BE2C (cell line): Measurements from ENCODE around the gene SH2D7.
A peak's percentile ranks its signal among the peaks of the same experiment; 100 is the strongest.

Source experiments
- DNase-seq: peaks from one replicate; pipeline ENCODE4 v3.0.0-alpha.2; 2020
- H3K27me3 ChIP-seq: fragments of 250-450 bp; sonication (Bioruptor Pico); 2 replicates; pipeline ENCODE4 v1.5.1; 2020; ENCODE audit warnings: mild to moderate bottlenecking
- H3K36me3 ChIP-seq: fragments of 250-450 bp; sonication (Bioruptor Pico); 2 replicates; pipeline ENCODE4 v1.5.1; 2020; ENCODE audit warnings: mild to moderate bottlenecking
- H3K4me1 ChIP-seq: fragments of 250-450 bp; sonication (Bioruptor Pico); 2 replicates; pipeline ENCODE4 v1.5.1; 2020
- H3K4me3 ChIP-seq: 2 replicates; pipeline ENCODE4 v1.5.1; 2011; ENCODE audit warnings: low read depth, low read length
- H3K9me3 ChIP-seq: fragments of 250-450 bp; sonication (Bioruptor Pico); 2 replicates; pipeline ENCODE4 v1.5.1; 2020
- TF ChIP-seq, protein P1 (sequence below): IDR thresholded peaks from 2 replicates; pipeline ENCODE4 v1.5.1; 2012; ENCODE audit warnings: mild to moderate bottlenecking, low read depth, low read length

SH2D7 gene

DNA sequence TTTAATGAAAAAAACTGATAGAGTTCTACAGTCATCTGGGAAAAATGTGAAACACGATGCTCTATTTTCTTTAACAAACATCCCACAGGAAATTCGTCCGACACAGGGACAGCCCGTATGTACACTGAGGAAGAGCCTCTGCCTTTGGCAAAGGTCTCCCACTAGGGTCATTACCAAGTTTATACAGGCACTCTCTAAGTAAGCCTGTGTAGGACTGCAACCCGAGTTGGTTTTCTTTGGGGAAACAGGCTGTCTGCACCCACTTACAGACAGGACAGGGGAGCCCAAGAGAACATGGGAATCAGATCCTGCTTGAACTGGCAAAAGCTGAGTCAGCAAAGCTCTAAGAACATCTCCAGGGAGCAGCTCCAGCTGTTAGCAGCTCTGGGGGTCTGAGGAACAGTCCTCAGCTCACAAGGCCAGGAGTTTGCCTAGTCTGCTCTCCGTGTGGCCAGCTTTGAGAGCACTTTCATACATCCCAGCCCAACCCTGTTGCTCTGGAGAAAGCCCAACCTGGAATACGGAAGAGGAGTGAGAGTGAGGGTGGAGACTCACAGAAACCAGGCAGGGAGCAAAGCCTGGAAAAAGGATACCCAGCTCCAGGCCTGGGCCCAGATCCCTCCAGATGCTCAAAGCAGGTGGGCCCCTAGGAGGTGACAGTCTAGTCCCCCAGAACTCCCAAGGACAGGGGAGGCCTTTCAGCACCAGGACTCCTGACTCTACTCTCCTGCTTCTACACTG is 16.7 kb upstream of the SH2D7 start:
- H3K4me3 ChIP-seq: peak overlapping the region; percentile 84
- DNase-seq: peak; percentile 42

DNA sequence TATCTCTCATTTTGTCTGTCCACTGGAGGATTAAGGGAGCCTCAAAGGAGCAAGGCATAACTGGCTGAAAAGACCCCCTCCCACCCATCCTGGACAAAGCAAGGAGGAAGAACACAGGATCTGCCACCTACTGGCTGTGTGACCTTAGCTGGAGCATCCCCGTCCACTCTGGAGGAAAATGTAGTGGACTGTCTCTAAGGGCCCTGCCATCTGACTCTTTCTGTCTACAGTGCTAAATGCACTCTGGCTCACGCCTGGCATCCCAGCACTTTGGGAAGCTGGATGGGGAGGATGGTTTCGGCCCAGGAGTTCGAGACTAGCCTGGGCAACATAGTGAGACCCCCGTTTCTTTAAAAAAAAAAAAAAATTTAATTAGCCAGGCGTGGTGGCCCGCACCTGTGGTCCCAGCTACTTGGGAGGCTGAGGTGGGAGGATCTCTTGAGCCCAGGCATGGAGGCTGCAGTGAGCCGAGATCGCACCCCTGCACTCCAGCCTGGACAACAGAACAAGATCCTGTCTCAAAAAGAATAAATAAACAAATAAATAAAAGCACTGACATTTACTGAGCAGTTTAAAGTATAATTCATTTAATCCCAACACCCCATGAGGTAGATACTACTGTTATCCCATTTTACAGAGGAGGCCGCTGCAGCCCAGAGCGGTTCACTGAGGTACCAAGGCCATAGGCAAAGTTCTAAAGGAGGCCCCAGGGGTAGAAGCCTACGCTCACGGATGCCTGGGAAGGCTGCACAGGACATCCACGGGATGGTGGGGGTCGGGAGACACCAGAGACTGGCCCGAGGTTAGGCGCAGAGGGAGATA is 15.9 kb upstream of the SH2D7 start:
- TF ChIP-seq, protein P1, sequence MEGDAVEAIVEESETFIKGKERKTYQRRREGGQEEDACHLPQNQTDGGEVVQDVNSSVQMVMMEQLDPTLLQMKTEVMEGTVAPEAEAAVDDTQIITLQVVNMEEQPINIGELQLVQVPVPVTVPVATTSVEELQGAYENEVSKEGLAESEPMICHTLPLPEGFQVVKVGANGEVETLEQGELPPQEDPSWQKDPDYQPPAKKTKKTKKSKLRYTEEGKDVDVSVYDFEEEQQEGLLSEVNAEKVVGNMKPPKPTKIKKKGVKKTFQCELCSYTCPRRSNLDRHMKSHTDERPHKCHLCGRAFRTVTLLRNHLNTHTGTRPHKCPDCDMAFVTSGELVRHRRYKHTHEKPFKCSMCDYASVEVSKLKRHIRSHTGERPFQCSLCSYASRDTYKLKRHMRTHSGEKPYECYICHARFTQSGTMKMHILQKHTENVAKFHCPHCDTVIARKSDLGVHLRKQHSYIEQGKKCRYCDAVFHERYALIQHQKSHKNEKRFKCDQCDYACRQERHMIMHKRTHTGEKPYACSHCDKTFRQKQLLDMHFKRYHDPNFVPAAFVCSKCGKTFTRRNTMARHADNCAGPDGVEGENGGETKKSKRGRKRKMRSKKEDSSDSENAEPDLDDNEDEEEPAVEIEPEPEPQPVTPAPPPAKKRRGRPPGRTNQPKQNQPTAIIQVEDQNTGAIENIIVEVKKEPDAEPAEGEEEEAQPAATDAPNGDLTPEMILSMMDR: peak; percentile 47
- Histone ChIP-seq H3K4me1 (no peaks in the 10 kb centered on the region), H3K36me3 (no peaks in the 10 kb centered on the region), H3K27me3 (no peaks in the 10 kb centered on the region), H3K9me3 (no peaks in the 10 kb centered on the region), H3K4me3 (peak overlapping the region; percentile 84)
- no peak for DNase-seq

More for the DNA sequence above, 16.7 kb upstream of the SH2D7 start:
- H3K4me1 ChIP-seq: no peaks in the 10 kb centered on the region
- TF ChIP-seq, protein P1: no peak
- no peaks in the 10 kb centered on the region for H3K36me3 ChIP-seq
- H3K9me3 ChIP-seq: no peaks in the 10 kb centered on the region
- H3K27me3 ChIP-seq: no peaks in the 10 kb centered on the region

DNA sequence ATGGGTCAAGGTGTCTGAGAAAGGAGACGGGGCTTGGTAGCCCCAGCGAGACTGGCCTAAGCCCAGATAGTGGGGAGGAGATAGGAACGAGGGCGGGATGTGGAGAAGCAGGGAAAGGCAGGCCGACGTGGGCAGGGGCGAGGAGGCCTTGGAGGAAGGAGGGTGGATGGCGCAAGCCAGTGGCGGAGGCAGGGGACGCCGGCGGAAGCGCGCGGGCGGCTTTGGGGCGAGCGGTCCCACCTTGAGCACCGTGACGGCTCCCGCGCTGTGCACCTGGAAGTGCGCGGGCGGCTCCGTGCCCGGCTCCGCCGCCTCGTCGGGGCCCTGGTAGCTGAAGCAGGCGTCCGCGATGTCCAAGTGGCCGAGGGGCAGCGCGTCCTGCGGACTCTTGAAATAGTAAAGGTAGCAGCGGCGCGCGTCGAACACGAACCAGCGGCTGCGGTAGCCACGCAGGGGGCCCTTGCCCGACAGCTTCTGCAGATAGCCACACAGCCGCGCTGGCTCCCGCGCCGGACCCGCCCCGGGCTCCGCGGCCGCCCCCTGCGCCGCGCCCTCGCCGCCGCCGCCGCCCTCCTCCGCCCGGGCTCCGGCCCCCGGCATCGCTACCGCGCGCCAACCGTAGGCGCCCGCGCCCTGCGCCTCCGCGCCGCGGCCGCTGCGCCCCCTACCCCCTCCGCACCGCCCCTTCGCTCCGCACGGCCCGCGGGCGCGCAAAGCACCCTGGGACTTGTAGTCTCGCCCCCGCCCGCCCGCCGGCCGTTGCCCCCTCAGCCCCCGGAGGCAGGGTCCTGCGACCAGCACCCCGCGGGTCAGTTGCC is 15.1 kb upstream of the SH2D7 start, which contains the start of gene TBC1D2B:
TBC1D2B (minus strand) TSS at position 659 of the 818 bp plus-strand sequence; CDS start at position 600, 59 bp downstream.
- Histone ChIP-seq H3K4me3 (peak within 1 kb of the TSS; percentile 84), H3K27me3 (no peaks in the 10 kb centered on the region), H3K36me3 (no peaks in the 10 kb centered on the region), H3K9me3 (no peaks in the 10 kb centered on the region), H3K4me1 (no peaks in the 10 kb centered on the region)
- peak; percentile 80 for DNase-seq
- TF ChIP-seq, protein P1: no peak

DNA sequence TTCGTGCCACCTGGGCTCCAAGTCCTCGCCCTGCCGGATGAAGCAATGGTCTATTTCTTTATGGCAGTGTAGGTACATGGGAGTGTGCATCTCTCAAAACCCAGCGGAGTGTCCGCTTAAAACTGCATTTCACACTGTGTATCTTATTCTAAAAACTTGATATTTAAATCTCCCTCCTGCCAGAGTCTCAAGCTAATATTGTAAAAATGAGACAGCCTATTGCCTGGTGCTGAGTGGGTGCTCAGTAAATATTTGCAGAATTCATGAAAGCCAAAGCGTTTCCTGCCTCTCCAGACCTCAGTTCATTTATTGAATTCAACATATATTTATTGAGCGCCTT is 14.5 kb upstream of the SH2D7 start:
- TF ChIP-seq, protein P1: no peak
- H3K4me3 ChIP-seq: peak overlapping the region; percentile 58
- no peaks in the 10 kb centered on the region for H3K4me1 ChIP-seq
- no peaks in the 10 kb centered on the region for H3K27me3 ChIP-seq
- H3K9me3 ChIP-seq: no peaks in the 10 kb centered on the region
- H3K36me3 ChIP-seq: no peaks in the 10 kb centered on the region
- no peak for DNase-seq

DNA sequence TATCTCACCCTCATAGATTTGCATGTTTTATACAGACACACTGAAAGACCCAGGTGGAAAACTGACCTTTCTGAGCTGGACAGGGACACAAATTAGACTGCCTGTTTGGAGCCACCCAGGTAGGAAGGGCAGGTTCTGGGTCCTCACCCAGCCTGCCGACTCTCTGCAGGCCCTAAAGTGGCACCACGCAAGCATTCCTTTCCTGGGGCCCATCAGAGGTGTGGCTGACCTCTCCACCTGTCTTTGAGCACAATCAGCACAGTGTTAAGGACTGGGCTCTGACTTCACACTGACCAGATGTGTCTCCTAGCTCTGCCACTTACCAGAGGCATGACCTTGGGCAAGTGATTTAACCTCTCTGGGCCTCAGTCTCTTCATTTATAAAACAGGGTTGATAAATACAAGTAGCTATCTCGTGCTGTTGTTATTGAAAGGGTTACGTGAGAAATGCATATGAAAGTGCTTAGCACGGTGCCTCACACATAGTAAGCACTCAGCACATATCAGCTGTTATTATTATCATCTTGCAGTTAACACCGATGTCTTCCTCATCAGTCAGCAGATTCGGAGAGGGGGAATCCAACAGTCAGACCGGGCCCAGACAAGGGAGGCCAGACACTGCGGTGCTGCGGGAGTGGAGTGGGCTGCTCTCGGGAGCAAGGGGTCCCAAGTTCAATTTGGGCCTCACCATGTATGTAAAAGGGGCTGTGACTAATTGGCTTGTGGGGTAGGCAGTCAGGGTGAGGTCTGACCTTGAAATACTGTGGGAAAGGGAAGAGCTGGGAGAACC is 12.9 kb upstream of the SH2D7 start:
- no peaks in the 10 kb centered on the region for H3K36me3 ChIP-seq
- H3K4me1 ChIP-seq: no peaks in the 10 kb centered on the region
- H3K4me3 ChIP-seq: no peak overlapping the region
- DNase-seq: no peak
- H3K9me3 ChIP-seq: no peaks in the 10 kb centered on the region
- TF ChIP-seq, protein P1: no peak
- no peaks in the 10 kb centered on the region for H3K27me3 ChIP-seq
